HCT116 (cell line): ENCODE results near the gene TNRC18. TPM values are rescaled to one million over a fixed set of nuclear protein-coding genes. Genes with fewer than 3 reads are reported as not detected.

Experiments used
- ATAC-seq: fragments of 200-7000 bp; cut with Tn5 transposase; 2 replicates; pipeline ENCODE4 v1.9.1; 2020; ENCODE audit warnings: mild to moderate bottlenecking, moderate library complexity
- BruUV-seq: library from RNA; stranded (reverse); fragments of 400-500 nt; replicated peaks from 2 replicates; lab custom pipeline; 2021; lab: Mats Ljungman, UMichigan
- CTCF ChIA-PET: fragments of 300-600 bp; sonication (Branson Sonifier 250); formaldehyde crosslinking; loops from one replicate; lab custom pipeline; 2021; ENCODE audit warnings: antibody characterized with exemption; lab: Charles Lee
- POLR2A ChIA-PET: fragments of 300-600, 350-600 bp; sonication (Branson Sonifier 250); formaldehyde crosslinking; loops from one replicate; lab custom pipeline; 2021; ENCODE audit warnings: antibody characterized with exemption; lab: Charles Lee
- RAD21 ChIA-PET, 2 experiments: fragments of 300-600 bp; sonication (Branson Sonifier 250); formaldehyde crosslinking; loops; one replicate each; lab custom pipeline; 2023; ENCODE audit warnings: low total read pairs in 2 of 2; ENCODE audit not compliant: uncharacterized antibody in 2 of 2, unreplicated experiment in 2 of 2, low non-redundant PET in 1 of 2; lab: Charles Lee
- DNase-seq: peaks from one replicate; pipeline ENCODE4 v3.0.0-alpha.2; 2010; ENCODE audit warnings: low read depth, low spot score
- H2AFZ ChIP-seq: fragments of 200-600 bp; shearing (Covaris generic), sonication (generic); 2 replicates; pipeline ENCODE4 v1.6.1; 2017; ENCODE audit warnings: low read depth, mixed run types, mixed read lengths, antibody characterized with exemption, low read length; ENCODE audit not compliant: poor library complexity, severe bottlenecking
- H3K27ac ChIP-seq: 2 replicates; pipeline ENCODE4 v1.5.1; 2012; ENCODE audit warnings: low read depth, low read length
- H3K27me3 ChIP-seq: fragments of 200-600 bp; sonication (generic); 2 replicates; pipeline ENCODE4 v1.6.1; 2016; ENCODE audit warnings: mixed run types, low read length, mixed read lengths; ENCODE audit not compliant: insufficient read depth
- H3K36me3 ChIP-seq, 2 experiments: fragments of 200-500 bp in 1 of 2; fragments of 200-600 bp in 1 of 2; sonication (Bioruptor generic) in 1 of 2; sonication (generic) in 1 of 2; 2 replicates each; pipeline versions ENCODE4 v1.5.1 to v1.6.1; 2014 to 2016; ENCODE audit warnings: low read length in 2 of 2, inconsistent platforms in 1 of 2, mixed read lengths in 1 of 2, mixed run types in 1 of 2; ENCODE audit not compliant: insufficient read depth in 2 of 2, control insufficient read depth in 1 of 2
- H3K4me1 ChIP-seq, 2 experiments: fragments of 200-600 bp in 1 of 2; sonication (generic) in 1 of 2; 2 replicates each; pipeline versions ENCODE4 v1.5.1 to v1.6.1; 2012 to 2017; ENCODE audit warnings: low read length in 2 of 2, inconsistent platforms in 1 of 2, mild to moderate bottlenecking in 1 of 2, mixed read lengths in 1 of 2, mixed run types in 1 of 2, moderate library complexity in 1 of 2; ENCODE audit not compliant: insufficient read depth in 2 of 2, control insufficient read depth in 1 of 2
- H3K4me2 ChIP-seq: fragments of 200-600 bp; sonication (generic); 2 replicates; pipeline ENCODE4 v1.6.1; 2017; ENCODE audit warnings: mixed run types, low read length, mixed read lengths
- H3K4me3 ChIP-seq, 2 experiments: fragments of 200-600 bp in 1 of 2; sonication (generic) in 1 of 2; replicated peaks in 1 of 2; 2 replicates each; pipeline ENCODE4 v1.5.1; 2011 to 2016; ENCODE audit warnings: low read length in 2 of 2, control low read depth in 1 of 2, low read depth in 1 of 2, mild to moderate bottlenecking in 1 of 2, mixed read lengths in 1 of 2, mixed run types in 1 of 2
- H3K79me2 ChIP-seq: fragments of 200-600 bp; sonication (generic); 2 replicates; pipeline ENCODE4 v1.6.1; 2017; ENCODE audit warnings: mild to moderate bottlenecking, mixed run types, low read length, moderate library complexity, mixed read lengths; ENCODE audit not compliant: insufficient read depth
- H3K9ac ChIP-seq: fragments of 200-600 bp; sonication (generic); 2 replicates; pipeline ENCODE4 v1.6.1; 2016; ENCODE audit warnings: low read length, mixed read lengths
- H3K9me2 ChIP-seq: fragments of 200-600 bp; sonication (generic), shearing (Covaris generic); 2 replicates; pipeline ENCODE4 v1.6.1; 2017; ENCODE audit warnings: mixed run types, mild to moderate bottlenecking, moderate library complexity; ENCODE audit not compliant: insufficient read depth
- H3K9me3 ChIP-seq, 2 experiments: fragments of 200-500 bp in 1 of 2; fragments of 200-600 bp in 1 of 2; sonication (Bioruptor generic) in 1 of 2; sonication (generic) in 1 of 2; 2 replicates each; pipeline ENCODE4 v1.6.1; 2014 to 2017; ENCODE audit warnings: low read length in 2 of 2, mixed read lengths in 2 of 2, inconsistent platforms in 1 of 2, low read depth in 1 of 2, mild to moderate bottlenecking in 1 of 2, mixed run types in 1 of 2, moderate library complexity in 1 of 2; ENCODE audit not compliant: control insufficient read depth in 1 of 2, insufficient read depth in 1 of 2
- H4K20me1 ChIP-seq: fragments of 200-600 bp; sonication (generic), shearing (Covaris generic); 2 replicates; pipeline ENCODE4 v1.6.1; 2017; ENCODE audit warnings: mixed run types, mild to moderate bottlenecking, moderate library complexity; ENCODE audit not compliant: insufficient read depth
- CBX3 ChIP-seq: IDR thresholded peaks from 2 replicates; pipeline ENCODE4 v1.6.1; 2012; ENCODE audit warnings: low read depth
- CEBPB ChIP-seq: IDR thresholded peaks from 2 replicates; pipeline ENCODE4 v1.6.1; 2012; ENCODE audit warnings: low read depth
- ELF1 ChIP-seq: IDR thresholded peaks from 2 replicates; pipeline ENCODE4 v1.6.1; 2012; ENCODE audit warnings: low read depth, borderline replicate concordance
- EZH2phosphoT487 ChIP-seq: fragments of 200-600 bp; IDR thresholded peaks from 2 replicates; pipeline ENCODE4 v1.6.1; 2018; ENCODE audit warnings: antibody characterized with exemption, borderline replicate concordance
- RAD21 ChIP-seq: IDR thresholded peaks from 2 replicates; pipeline ENCODE4 v1.6.1; 2012; ENCODE audit warnings: low read depth, mild to moderate bottlenecking
- SIN3A ChIP-seq: IDR thresholded peaks from 2 replicates; pipeline ENCODE4 v1.6.1; 2012; ENCODE audit warnings: low read depth
- SP1 ChIP-seq: IDR thresholded peaks from 2 replicates; pipeline ENCODE4 v1.6.1; 2012; ENCODE audit warnings: low read depth
- SRF ChIP-seq: IDR thresholded peaks from 2 replicates; pipeline ENCODE4 v1.6.1; 2012; ENCODE audit warnings: low read depth
- TCF7L2 ChIP-seq: IDR thresholded peaks from 2 replicates; pipeline ENCODE4 v1.7.0; 2011; ENCODE audit warnings: borderline replicate concordance, inconsistent platforms; ENCODE audit not compliant: insufficient read depth, insufficient read length; ENCODE audit errors: extremely low read depth
- ZFX ChIP-seq: fragments of 450-650 bp; IDR thresholded peaks from 2 replicates; pipeline ENCODE4 v1.6.1; 2017
- ZNF274 ChIP-seq: fragments of 200-500 bp; sonication (Bioruptor generic); IDR thresholded peaks from 2 replicates; pipeline ENCODE4 v1.6.1; 2014; ENCODE audit warnings: mild to moderate bottlenecking, low read depth, low read length, inconsistent platforms
- intact Hi-C: fragments of 100-400 bp; cut with micrococcal nuclease; formaldehyde crosslinking; loops from 2 replicates; pipeline ENCODE4 v1.10.0; 2022
- total RNA-seq: library from RNA; stranded (reverse); gene quantifications from one replicate; pipeline ENCODE4 v1.2.1, GENCODE V29; 2021; ENCODE audit not compliant: unreplicated experiment
- TF ChIP-seq, protein P1 (sequence below): IDR thresholded peaks from 2 replicates; pipeline ENCODE4 v1.6.1; 2012; ENCODE audit warnings: low read depth
- TF ChIP-seq, protein P2 (sequence below): IDR thresholded peaks from 2 replicates; pipeline ENCODE4 v1.6.1; 2011; ENCODE audit warnings: mild to moderate bottlenecking, low read length, moderate library complexity; ENCODE audit not compliant: insufficient replicate concordance; ENCODE audit errors: extremely low read depth
- TF ChIP-seq, protein P3 (sequence below): IDR thresholded peaks from 2 replicates; pipeline ENCODE4 v1.6.1; 2012

TNRC18 gene
- total RNA-seq, 1 experiment from 2014 or later: 101 TPM

DNA sequence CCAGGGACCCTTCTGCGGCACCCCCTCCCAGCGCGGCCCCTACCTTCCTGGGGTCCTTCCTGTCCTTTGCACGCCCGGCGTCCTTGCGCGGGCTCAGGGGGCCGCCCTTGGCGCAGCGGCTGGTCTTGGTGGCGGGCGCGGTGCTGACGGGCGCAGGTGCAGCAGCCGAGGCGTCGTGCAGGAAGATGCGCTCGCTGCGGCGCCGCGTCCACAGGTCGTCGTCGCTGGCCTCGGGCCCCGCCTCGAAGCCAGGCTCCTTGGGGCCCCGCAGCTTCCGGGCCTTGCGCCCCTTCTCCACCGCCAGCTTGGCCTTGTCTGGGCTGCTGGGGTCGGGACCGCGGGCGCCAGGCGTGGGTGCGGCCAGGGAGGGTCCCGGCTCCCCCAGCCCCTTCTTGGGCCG is 91.1 kb downstream of the TNRC18 start:
- POLR2A ChIA-PET: no interaction called here
- Histone ChIP-seq H3K9me2 (no peaks in the 10 kb centered on the region), H4K20me1 (no peaks in the 10 kb centered on the region), H3K4me3 (no peak overlapping the region), H3K36me3 (peaks cover 9 to 10% of the 10 kb centered on the region in 2 experiments), H3K79me2 (peaks cover 5% of the 10 kb centered on the region; the same call in 1 of the 2 replicates), H3K27ac (no peak overlapping the region), H3K9ac (no peak overlapping the region), H2AFZ (no peak overlapping the region), H3K4me1 (no peaks in the 10 kb centered on the region), H3K27me3 (no peaks in the 10 kb centered on the region), H3K4me2 (no peak overlapping the region), H3K9me3 (no peaks in the 10 kb centered on the region)
- CTCF ChIA-PET: no interaction called here
- no TSS peak for BruUV-seq
- DNase-seq (no peak), ATAC-seq (no peak)
- TF ChIP-seq CEBPB (no peak), ZFX (no peak), CBX3 (no peak), SIN3A (no peak), TCF7L2 (no peak), ELF1 (no peak), SP1 (no peak), SRF (no peak), EZH2phosphoT487 (no peak), RAD21 (no peak), ZNF274 (no peak)
- TF ChIP-seq, protein P1, sequence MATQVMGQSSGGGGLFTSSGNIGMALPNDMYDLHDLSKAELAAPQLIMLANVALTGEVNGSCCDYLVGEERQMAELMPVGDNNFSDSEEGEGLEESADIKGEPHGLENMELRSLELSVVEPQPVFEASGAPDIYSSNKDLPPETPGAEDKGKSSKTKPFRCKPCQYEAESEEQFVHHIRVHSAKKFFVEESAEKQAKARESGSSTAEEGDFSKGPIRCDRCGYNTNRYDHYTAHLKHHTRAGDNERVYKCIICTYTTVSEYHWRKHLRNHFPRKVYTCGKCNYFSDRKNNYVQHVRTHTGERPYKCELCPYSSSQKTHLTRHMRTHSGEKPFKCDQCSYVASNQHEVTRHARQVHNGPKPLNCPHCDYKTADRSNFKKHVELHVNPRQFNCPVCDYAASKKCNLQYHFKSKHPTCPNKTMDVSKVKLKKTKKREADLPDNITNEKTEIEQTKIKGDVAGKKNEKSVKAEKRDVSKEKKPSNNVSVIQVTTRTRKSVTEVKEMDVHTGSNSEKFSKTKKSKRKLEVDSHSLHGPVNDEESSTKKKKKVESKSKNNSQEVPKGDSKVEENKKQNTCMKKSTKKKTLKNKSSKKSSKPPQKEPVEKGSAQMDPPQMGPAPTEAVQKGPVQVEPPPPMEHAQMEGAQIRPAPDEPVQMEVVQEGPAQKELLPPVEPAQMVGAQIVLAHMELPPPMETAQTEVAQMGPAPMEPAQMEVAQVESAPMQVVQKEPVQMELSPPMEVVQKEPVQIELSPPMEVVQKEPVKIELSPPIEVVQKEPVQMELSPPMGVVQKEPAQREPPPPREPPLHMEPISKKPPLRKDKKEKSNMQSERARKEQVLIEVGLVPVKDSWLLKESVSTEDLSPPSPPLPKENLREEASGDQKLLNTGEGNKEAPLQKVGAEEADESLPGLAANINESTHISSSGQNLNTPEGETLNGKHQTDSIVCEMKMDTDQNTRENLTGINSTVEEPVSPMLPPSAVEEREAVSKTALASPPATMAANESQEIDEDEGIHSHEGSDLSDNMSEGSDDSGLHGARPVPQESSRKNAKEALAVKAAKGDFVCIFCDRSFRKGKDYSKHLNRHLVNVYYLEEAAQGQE: no peak
- TF ChIP-seq, protein P2, sequence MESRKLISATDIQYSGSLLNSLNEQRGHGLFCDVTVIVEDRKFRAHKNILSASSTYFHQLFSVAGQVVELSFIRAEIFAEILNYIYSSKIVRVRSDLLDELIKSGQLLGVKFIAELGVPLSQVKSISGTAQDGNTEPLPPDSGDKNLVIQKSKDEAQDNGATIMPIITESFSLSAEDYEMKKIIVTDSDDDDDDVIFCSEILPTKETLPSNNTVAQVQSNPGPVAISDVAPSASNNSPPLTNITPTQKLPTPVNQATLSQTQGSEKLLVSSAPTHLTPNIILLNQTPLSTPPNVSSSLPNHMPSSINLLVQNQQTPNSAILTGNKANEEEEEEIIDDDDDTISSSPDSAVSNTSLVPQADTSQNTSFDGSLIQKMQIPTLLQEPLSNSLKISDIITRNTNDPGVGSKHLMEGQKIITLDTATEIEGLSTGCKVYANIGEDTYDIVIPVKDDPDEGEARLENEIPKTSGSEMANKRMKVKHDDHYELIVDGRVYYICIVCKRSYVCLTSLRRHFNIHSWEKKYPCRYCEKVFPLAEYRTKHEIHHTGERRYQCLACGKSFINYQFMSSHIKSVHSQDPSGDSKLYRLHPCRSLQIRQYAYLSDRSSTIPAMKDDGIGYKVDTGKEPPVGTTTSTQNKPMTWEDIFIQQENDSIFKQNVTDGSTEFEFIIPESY: no peak
- TF ChIP-seq, protein P3, sequence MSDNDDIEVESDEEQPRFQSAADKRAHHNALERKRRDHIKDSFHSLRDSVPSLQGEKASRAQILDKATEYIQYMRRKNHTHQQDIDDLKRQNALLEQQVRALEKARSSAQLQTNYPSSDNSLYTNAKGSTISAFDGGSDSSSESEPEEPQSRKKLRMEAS: no peak
- intact Hi-C loops: no loop called here
- RAD21 ChIA-PET: no interaction called here
